Measurements from ENCODE around the gene MS4A15. TPM values are rescaled to one million over a fixed set of nuclear protein-coding genes. Genes with fewer than 3 reads are reported as not detected.

MS4A15 gene
- total RNA-seq, 1 donor from 2014 or later, result not detected

- H3K27me3 Mint-ChIP-seq, result peaks cover 31% of the 10 kb centered on the region
- intact Hi-C loops (cut with micrococcal nuclease), result no loop called here
- H3K36me3 Mint-ChIP-seq (ENCODE audit: low read depth), result no peaks in the 10 kb centered on the region
- H3K27ac Mint-ChIP-seq, result no peak overlapping the region
- no peak for DNase-seq
- H3K4me1 Mint-ChIP-seq, result peaks cover 5% of the 10 kb centered on the region
- H3K9me3 Mint-ChIP-seq, result no peaks in the 10 kb centered on the region
- H3K4me3 Mint-ChIP-seq, result no peak overlapping the region
Observed at GRCh38 chr11:60762851-60763691, 6.4 kb downstream of the MS4A15 start.

- no peak for DNase-seq
- Mint-ChIP-seq H3K4me1 (peaks cover 5% of the 10 kb centered on the region), H3K27ac (no peak overlapping the region), H3K9me3 (no peaks in the 10 kb centered on the region), H3K36me3 (ENCODE audit: low read depth) (no peaks in the 10 kb centered on the region), H3K4me3 (peak overlapping the region; percentile 21), H3K27me3 (peaks cover 27% of the 10 kb centered on the region)
- intact Hi-C loops (cut with micrococcal nuclease), result no loop called here
Observed at GRCh38 chr11:60763692-60764369, 7.2 kb downstream of the MS4A15 start.

GRCh38 chr11:60764879-60765278 lies 8.2 kb downstream of the MS4A15 start:
- H3K4me1 Mint-ChIP-seq, result peaks cover 5% of the 10 kb centered on the region
- H3K9me3 Mint-ChIP-seq, result no peaks in the 10 kb centered on the region
- no peak for DNase-seq
- H3K27ac Mint-ChIP-seq, result no peak overlapping the region
- peaks cover 18% of the 10 kb centered on the region for H3K27me3 Mint-ChIP-seq
- intact Hi-C loops (cut with micrococcal nuclease), result no loop called here
- H3K36me3 Mint-ChIP-seq (ENCODE audit: low read depth), result no peaks in the 10 kb centered on the region
- no peak overlapping the region for H3K4me3 Mint-ChIP-seq

GRCh38 chr11:60765355-60765754 lies 8.7 kb downstream of the MS4A15 start:
- no peak overlapping the region for H3K4me3 Mint-ChIP-seq
- H3K36me3 Mint-ChIP-seq (ENCODE audit: low read depth), result no peaks in the 10 kb centered on the region
- no peaks in the 10 kb centered on the region for H3K9me3 Mint-ChIP-seq
- intact Hi-C loops (cut with micrococcal nuclease), result no loop called here
- H3K27ac Mint-ChIP-seq, result no peak overlapping the region
- no peak for DNase-seq
- H3K4me1 Mint-ChIP-seq, result peaks cover 5% of the 10 kb centered on the region
- H3K27me3 Mint-ChIP-seq, result peaks cover 13% of the 10 kb centered on the region

GRCh38 chr11:60766547-60766946 lies 9.9 kb downstream of the MS4A15 start:
- intact Hi-C loops (cut with micrococcal nuclease), result no loop called here
- no peak overlapping the region for H3K27ac Mint-ChIP-seq
- H3K36me3 Mint-ChIP-seq (ENCODE audit: low read depth), result no peaks in the 10 kb centered on the region
- H3K9me3 Mint-ChIP-seq, result no peaks in the 10 kb centered on the region
- no peak overlapping the region for H3K4me3 Mint-ChIP-seq
- peaks cover 5% of the 10 kb centered on the region for H3K4me1 Mint-ChIP-seq
- no peak for DNase-seq
- peaks cover 8% of the 10 kb centered on the region for H3K27me3 Mint-ChIP-seq

GRCh38 chr11:60767388-60767811 lies 10.7 kb downstream of the MS4A15 start:
- Mint-ChIP-seq H3K9me3 (no peaks in the 10 kb centered on the region), H3K36me3 (ENCODE audit: low read depth) (no peaks in the 10 kb centered on the region), H3K4me3 (no peak overlapping the region), H3K27ac (no peak overlapping the region), H3K4me1 (peaks cover 5% of the 10 kb centered on the region), H3K27me3 (peaks cover 6% of the 10 kb centered on the region)
- intact Hi-C loops (cut with micrococcal nuclease), result no loop called here
- DNase-seq, result peak; percentile 68

GRCh38 chr11:60768202-60768601 lies 11.5 kb downstream of the MS4A15 start:
- Mint-ChIP-seq H3K4me3 (no peak overlapping the region), H3K36me3 (ENCODE audit: low read depth) (no peaks in the 10 kb centered on the region), H3K9me3 (no peaks in the 10 kb centered on the region), H3K27me3 (peaks cover 8% of the 10 kb centered on the region), H3K4me1 (peaks cover 5% of the 10 kb centered on the region), H3K27ac (no peak overlapping the region)
- intact Hi-C loops (cut with micrococcal nuclease), result no loop called here
- DNase-seq, result no peak

GRCh38 chr11:60769273-60769672 lies 12.6 kb downstream of the MS4A15 start:
- no peak for DNase-seq
- H3K4me1 Mint-ChIP-seq, result peaks cover under 1% of the 10 kb centered on the region
- intact Hi-C loops (cut with micrococcal nuclease), result no loop called here
- peaks cover 6% of the 10 kb centered on the region for H3K27me3 Mint-ChIP-seq
- H3K9me3 Mint-ChIP-seq, result no peaks in the 10 kb centered on the region
- H3K4me3 Mint-ChIP-seq, result no peak overlapping the region
- no peaks in the 10 kb centered on the region for H3K36me3 Mint-ChIP-seq (ENCODE audit: low read depth)
- no peak overlapping the region for H3K27ac Mint-ChIP-seq

- no peak for DNase-seq
- intact Hi-C loops (cut with micrococcal nuclease), result no loop called here
Observed at GRCh38 chr11:60769811-60770210, 13.1 kb downstream of the MS4A15 start.

GRCh38 chr11:60771146-60771545 lies 14.5 kb downstream of the MS4A15 start:
- H3K9me3 Mint-ChIP-seq, result no peaks in the 10 kb centered on the region
- intact Hi-C loops (cut with micrococcal nuclease), result no loop called here

More at GRCh38 chr11:60769811-60770210, 13.1 kb downstream of the MS4A15 start:
- H3K27ac Mint-ChIP-seq, result no peak overlapping the region
- H3K9me3 Mint-ChIP-seq, result no peaks in the 10 kb centered on the region
- H3K4me1 Mint-ChIP-seq, result no peaks in the 10 kb centered on the region
- H3K27me3 Mint-ChIP-seq, result peaks cover 5% of the 10 kb centered on the region
- H3K36me3 Mint-ChIP-seq (ENCODE audit: low read depth), result no peaks in the 10 kb centered on the region
- H3K4me3 Mint-ChIP-seq, result no peak overlapping the region

GRCh38 chr11:60771879-60772525 lies 15.3 kb downstream of the MS4A15 start:
- Mint-ChIP-seq H3K9me3 (no peaks in the 10 kb centered on the region), H3K4me3 (no peak overlapping the region), H3K27me3 (peaks cover 6% of the 10 kb centered on the region), H3K36me3 (ENCODE audit: low read depth) (no peaks in the 10 kb centered on the region), H3K4me1 (peaks cover 4% of the 10 kb centered on the region), H3K27ac (no peak overlapping the region)
- intact Hi-C loops (cut with micrococcal nuclease), result no loop called here
- DNase-seq, result no peak

More at GRCh38 chr11:60771146-60771545, 14.5 kb downstream of the MS4A15 start:
- H3K27me3 Mint-ChIP-seq, result peaks cover 7% of the 10 kb centered on the region
- no peak for DNase-seq
- no peak overlapping the region for H3K27ac Mint-ChIP-seq
- H3K4me3 Mint-ChIP-seq, result no peak overlapping the region
- H3K4me1 Mint-ChIP-seq, result peaks cover 4% of the 10 kb centered on the region
- no peaks in the 10 kb centered on the region for H3K36me3 Mint-ChIP-seq (ENCODE audit: low read depth)

GRCh38 chr11:60772666-60773065 lies 16.0 kb downstream of the MS4A15 start:
- intact Hi-C loops (cut with micrococcal nuclease), result no loop called here
- peaks cover 8% of the 10 kb centered on the region for H3K27me3 Mint-ChIP-seq
- no peak overlapping the region for H3K4me3 Mint-ChIP-seq
- no peak for DNase-seq
- H3K36me3 Mint-ChIP-seq (ENCODE audit: low read depth), result no peaks in the 10 kb centered on the region
- H3K9me3 Mint-ChIP-seq, result no peaks in the 10 kb centered on the region
- no peak overlapping the region for H3K27ac Mint-ChIP-seq
- H3K4me1 Mint-ChIP-seq, result peaks cover 4% of the 10 kb centered on the region

GRCh38 chr11:60774726-60775125 lies 18.1 kb downstream of the MS4A15 start:
- Mint-ChIP-seq H3K9me3 (no peaks in the 10 kb centered on the region), H3K4me1 (peaks cover 4% of the 10 kb centered on the region), H3K36me3 (ENCODE audit: low read depth) (no peaks in the 10 kb centered on the region), H3K27ac (no peak overlapping the region), H3K4me3 (no peak overlapping the region), H3K27me3 (peaks cover 10% of the 10 kb centered on the region)
- DNase-seq, result no peak
- intact Hi-C loops (cut with micrococcal nuclease), result loop anchor here (1.0 to 5.0 kb wide), 2 partner anchors 113 to 613 kb away; no protein-coding TSS in a partner anchor

All from activated CD4-positive, alpha-beta T cell treated with anti-CD3 and anti-CD28 coated beads, Interleukin-2, amount 10 ng/mL, durations not matched to agents 24 days and 14 days (primary cell).